HAP-1 (cell line): Measurements from ENCODE around the gene ZC3H10.

Experiments used
- DNase-seq, 2 experiments: peaks; one replicate each; pipeline ENCODE4 v3.0.0-alpha.2; 2016 to 2020; ENCODE audit warnings: low spot score in 2 of 2
- H3K27me3 ChIP-seq: fragments of 250-450 bp; sonication (Bioruptor Pico); 2 replicates; pipeline ENCODE4 v1.5.1; 2020; ENCODE audit warnings: low read depth, mild to moderate bottlenecking, moderate library complexity
- H3K36me3 ChIP-seq: fragments of 250-450 bp; sonication (Bioruptor Pico); replicated peaks from 2 replicates; pipeline ENCODE4 v1.5.1; 2020; ENCODE audit warnings: mild to moderate bottlenecking
- H3K4me1 ChIP-seq: fragments of 250-450 bp; sonication (Bioruptor Pico); 2 replicates; pipeline ENCODE4 v1.5.1; 2020; ENCODE audit warnings: mild to moderate bottlenecking
- H3K4me3 ChIP-seq: fragments of 250-450 bp; sonication (Bioruptor Pico); 2 replicates; pipeline ENCODE4 v1.5.1; 2020; ENCODE audit warnings: mild to moderate bottlenecking, moderate library complexity
- H3K9me3 ChIP-seq: fragments of 250-450 bp; sonication (Bioruptor Pico); 2 replicates; pipeline ENCODE4 v1.5.1; 2020; ENCODE audit warnings: mild to moderate bottlenecking, moderate library complexity
- in situ Hi-C: fragments of 300-500 bp; cut with MboI; formaldehyde crosslinking; loops from 3 replicates; pipeline ENCODE4 v1.14.3; 2020; ENCODE audit warnings: low sequenced_read_pairs, inconsistent platforms, mixed read lengths

Gene ZC3H10

DNA sequence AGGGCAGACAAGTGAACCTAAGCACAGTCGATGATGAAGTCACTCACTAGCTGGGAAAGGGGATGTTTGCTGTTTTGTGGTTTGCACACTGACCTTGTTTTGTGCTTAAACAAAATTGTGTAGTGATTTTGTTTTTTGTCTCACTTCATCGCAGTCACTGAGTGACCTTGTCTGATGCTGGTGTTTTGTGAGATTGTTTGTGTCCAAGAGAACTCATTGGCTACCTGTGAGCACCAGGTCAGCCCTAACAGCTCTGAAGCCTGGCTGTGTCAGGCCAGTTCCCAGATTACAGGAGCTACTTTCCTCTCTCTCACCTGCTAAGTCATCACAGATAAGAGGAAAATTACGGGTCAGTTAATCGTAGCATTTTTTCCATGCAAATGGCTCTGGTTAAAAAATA is 6.1 kb downstream of the ZC3H10 start:
- in situ Hi-C loops: loop anchor here (25.0 kb wide), 1 partner anchor 1837 kb away; the partner anchor contains the start of genes CBX5 and HNRNPA1
- Histone ChIP-seq H3K4me1 (peaks cover 18% of the 10 kb centered on the region), H3K27me3 (no peaks in the 10 kb centered on the region), H3K4me3 (no peak overlapping the region), H3K9me3 (no peaks in the 10 kb centered on the region), H3K36me3 (peaks cover 12% of the 10 kb centered on the region)
- no peak for DNase-seq

DNA sequence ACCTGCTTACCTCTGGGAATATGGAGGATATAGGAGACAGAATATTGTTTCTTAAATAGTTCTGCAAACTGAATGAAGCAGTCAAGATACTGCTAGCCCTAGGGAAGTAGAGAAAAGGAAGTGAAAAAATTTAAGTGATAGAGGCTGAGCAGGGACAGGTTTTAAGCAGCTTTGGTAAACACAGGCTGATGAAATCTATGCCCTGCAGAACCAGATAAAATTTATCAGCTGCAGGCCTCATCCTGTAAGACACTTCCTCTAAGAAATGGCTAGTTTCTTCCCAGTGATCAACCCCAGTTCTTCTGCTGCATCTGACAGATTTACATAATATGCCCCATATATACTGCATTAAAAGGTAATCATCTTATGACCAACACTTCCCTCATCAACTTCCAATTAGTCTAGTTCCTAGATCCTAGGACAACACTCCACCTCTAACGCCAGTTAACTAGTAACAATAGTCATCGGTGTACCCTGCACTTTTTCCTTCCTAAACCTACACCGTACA is 8.7 kb downstream of the ZC3H10 start:
- no peaks in the 10 kb centered on the region for H3K27me3 ChIP-seq
- H3K4me1 ChIP-seq: peaks cover 18% of the 10 kb centered on the region
- peaks cover 18% of the 10 kb centered on the region for H3K36me3 ChIP-seq
- no peak overlapping the region for H3K4me3 ChIP-seq
- no peaks in the 10 kb centered on the region for H3K9me3 ChIP-seq
- no peak for DNase-seq
- in situ Hi-C loops: no loop called here

DNA sequence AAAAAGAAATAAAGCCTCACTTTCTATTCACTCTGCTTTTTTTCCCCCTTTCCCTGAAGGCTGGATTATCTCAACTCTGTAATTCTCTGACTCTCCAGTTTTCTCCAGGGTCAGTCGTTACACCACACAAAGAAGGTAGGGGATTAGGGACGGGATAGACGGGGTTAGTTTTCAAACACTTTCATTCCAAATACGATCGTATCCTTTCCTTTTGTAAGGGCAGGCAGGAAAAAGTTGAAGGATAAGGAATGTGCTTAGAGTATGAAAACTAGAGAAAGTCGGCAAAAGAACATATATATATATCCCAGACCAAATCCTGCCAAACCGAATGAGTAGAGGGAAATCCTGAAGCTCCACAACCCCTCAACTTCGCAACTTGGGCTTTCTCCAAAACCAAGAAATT is 9.4 kb downstream of the ZC3H10 start:
- Histone ChIP-seq H3K36me3 (peaks cover 25% of the 10 kb centered on the region), H3K4me3 (peak overlapping the region; percentile 22), H3K9me3 (no peaks in the 10 kb centered on the region), H3K27me3 (no peaks in the 10 kb centered on the region), H3K4me1 (peaks cover 18% of the 10 kb centered on the region)
- peak in 1 of 2 experiments; percentile 49 for DNase-seq
- in situ Hi-C loops: no loop called here

DNA sequence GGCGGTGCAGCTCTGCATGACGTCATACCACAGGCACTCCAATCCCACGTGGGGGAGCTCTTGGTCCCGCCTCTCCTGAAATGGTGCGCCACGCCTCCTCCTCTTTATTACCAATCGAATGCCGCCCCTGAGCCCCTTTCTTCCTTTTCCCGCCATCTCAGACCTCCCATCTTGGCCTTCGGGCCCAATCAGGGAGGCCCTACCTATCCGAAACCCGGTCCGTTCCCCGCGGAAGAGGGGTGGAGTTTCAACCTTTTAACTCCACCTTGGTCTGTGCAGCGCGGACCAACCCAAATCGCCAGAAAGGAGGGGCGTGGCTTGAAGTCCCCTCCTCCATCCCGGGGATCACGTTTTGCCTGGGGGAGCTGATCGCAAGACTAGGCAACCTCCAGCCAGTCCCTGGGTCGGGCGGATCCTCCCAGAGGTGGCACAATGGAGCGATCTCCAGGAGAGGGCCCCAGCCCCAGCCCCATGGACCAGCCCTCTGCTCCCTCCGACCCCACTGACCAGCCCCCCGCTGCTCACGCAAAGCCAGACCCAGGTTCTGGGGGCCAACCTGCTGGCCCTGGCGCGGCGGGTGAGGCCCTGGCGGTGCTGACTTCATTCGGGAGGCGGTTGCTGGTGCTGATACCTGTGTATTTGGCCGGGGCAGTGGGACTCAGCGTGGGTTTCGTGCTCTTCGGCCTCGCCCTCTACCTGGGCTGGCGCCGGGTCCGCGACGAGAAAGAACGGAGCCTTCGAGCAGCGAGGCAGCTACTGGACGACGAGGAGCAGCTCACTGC is 10.0 kb downstream of the ZC3H10 start, which contains the start of gene ESYT1:
Gene ESYT1, plus strand, starts transcription at position 380 of the 782 bp plus-strand sequence. Its CDS starts 53 bp downstream, at position 433.
- Histone ChIP-seq H3K4me3 (peak within 1 kb of the TSS; percentile 62), H3K36me3 (peaks cover 31% of the 10 kb centered on the region), H3K9me3 (no peaks in the 10 kb centered on the region), H3K27me3 (no peaks in the 10 kb centered on the region), H3K4me1 (peaks cover 18% of the 10 kb centered on the region)
- DNase-seq: peak; percentile 99 to 100
- in situ Hi-C loops: no loop called here

DNA sequence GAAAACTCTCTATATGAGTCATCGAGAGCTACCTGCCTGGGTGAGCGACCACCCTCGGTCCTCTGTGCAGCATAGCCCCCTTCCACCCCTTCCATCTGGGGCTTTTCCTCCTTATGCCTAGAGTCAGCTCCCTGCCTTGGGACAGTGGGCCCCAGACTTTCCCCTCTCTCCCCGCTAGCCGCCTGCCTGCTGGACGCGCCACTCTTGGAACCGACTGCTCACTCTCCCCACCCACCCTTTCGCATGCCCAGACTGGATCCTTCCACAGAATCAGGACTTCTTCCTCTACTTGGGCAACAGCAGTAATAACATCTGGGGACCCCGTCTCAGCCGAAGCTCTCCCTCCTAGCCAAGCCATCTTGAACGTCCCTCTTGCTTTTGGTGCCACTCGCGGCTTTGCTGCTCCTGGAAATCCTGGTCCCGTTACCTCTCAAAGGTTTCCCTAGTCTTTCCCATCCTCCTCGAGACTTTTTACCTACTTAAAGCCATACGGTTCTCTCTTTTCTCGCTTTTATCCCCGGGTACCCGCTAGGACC is 10.7 kb downstream of the ZC3H10 start:
- peak in 1 of 2 experiments; percentile 51 for DNase-seq
- in situ Hi-C loops: no loop called here
- Histone ChIP-seq H3K9me3 (no peaks in the 10 kb centered on the region), H3K4me3 (peak overlapping the region; percentile 62), H3K27me3 (no peaks in the 10 kb centered on the region), H3K36me3 (peaks cover 37% of the 10 kb centered on the region), H3K4me1 (peaks cover 18% of the 10 kb centered on the region)

DNA sequence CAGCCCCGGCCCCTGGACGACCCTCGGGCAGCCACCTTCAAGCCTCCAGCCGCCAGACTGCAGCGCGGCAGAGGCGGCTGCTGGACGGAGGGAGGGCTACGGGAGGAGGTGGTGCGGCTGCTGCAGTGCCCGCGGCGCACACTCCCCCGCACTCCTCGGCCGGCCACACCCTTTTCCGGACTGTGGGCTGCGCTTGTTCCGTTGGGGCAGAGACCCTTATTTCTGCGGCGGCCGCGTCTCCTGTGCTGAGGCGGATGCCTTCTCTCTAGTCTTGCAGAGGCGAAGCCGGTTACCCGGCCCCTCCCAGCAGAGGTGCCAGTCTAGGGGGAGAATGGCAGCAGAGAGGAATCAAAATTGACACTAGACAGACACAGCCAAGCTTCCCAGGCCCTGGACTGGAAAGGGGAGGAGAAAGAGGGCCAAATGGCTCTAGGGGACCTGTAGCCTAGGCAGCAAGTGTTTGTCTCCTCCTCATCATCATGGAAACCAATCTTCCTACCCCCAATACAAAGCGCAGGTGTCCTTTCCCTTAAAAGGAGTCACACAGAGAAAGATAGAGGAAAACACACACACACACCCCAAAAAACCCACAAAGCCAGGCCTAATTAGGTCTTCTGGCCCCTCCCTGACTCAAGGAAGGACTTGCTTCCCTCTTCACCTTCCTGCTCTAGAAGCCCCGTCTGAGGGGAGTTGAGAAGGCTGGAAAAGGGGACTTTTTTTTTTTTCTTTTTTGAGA is 11.3 kb downstream of the ZC3H10 start:
- Histone ChIP-seq H3K36me3 (peaks cover 44% of the 10 kb centered on the region), H3K4me1 (peaks cover 18% of the 10 kb centered on the region), H3K9me3 (no peaks in the 10 kb centered on the region), H3K4me3 (peak overlapping the region; percentile 62), H3K27me3 (no peaks in the 10 kb centered on the region)
- peak; percentile 78 to 85 for DNase-seq
- in situ Hi-C loops: no loop called here

DNA sequence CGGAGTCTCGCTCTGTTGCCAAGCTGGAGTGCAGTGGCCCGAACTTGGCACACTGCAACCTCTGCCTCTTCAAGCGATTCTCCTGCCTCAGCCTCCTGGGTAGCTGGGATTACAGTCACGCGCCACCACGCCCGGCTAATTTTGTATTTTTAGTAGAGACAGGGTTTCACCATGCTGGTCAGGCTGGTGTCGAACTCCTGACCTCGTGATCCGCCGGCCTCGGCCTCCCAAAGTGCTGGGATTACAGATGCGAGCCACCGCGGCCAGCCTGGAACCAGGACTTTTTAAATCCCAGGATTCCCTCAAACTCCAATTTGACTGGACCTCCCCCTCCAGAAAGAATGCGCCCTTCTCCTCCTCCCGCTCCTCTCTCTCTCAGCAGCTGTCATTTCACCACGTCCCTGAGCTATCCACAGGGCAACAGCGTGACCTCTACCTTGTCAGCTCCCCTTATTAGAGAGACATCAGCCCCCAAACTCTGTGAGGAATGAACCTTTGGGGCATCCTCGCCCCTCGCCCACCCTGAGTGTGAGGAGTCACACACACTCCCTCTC is 12.0 kb downstream of the ZC3H10 start:
- H3K4me1 ChIP-seq: peaks cover 18% of the 10 kb centered on the region
- H3K4me3 ChIP-seq: no peak overlapping the region
- no peaks in the 10 kb centered on the region for H3K9me3 ChIP-seq
- peaks cover 50% of the 10 kb centered on the region for H3K36me3 ChIP-seq
- no peaks in the 10 kb centered on the region for H3K27me3 ChIP-seq
- no peak for DNase-seq
- in situ Hi-C loops: no loop called here

DNA sequence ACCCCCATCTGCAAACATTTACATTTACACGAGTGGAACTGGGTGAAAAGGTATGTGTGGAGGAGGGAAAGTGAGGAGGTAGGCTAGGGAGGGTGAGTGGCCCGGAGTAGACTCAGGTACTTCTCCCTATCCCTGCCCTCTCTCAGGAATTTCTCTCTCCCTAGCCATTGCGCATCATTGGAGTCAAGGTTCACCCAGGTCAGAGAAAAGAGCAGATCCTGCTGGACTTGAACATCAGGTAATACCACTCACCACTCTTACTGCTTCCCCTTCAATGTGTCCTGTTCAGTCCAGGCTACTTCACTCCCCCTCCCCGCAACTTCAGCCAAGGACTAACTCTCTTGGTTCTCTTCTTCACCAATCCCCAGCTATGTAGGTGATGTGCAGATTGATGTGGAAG is 12.8 kb downstream of the ZC3H10 start:
- in situ Hi-C loops: no loop called here
- H3K4me1 ChIP-seq: peaks cover 18% of the 10 kb centered on the region
- H3K36me3 ChIP-seq: peaks cover 56% of the 10 kb centered on the region

DNA sequence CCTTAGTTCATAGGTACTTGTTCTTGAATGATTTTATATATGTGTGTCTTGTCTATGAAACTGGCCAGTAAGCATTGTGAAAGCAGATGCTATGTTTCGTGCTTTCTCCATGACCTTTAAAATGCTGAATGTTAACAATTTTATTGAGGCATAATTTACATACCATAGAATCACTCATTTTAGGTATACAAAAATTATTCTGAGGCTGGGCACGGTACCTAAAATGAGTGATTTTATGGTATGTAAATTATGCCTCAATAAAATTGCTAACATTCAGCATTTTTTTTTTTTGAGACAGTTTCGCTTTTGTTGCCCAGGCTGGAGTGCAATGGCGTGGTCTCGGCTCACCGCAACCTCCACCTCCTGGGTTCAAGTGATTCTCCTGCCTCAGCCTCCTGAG is 16.8 kb downstream of the ZC3H10 start:
- H3K27me3 ChIP-seq: no peaks in the 10 kb centered on the region
- H3K4me3 ChIP-seq: no peak overlapping the region
- no peak for DNase-seq
- H3K9me3 ChIP-seq: no peaks in the 10 kb centered on the region
- in situ Hi-C loops: no loop called here
- H3K4me1 ChIP-seq: peaks cover 2% of the 10 kb centered on the region; the same call in 1 of the 2 replicates
- peaks cover 86% of the 10 kb centered on the region for H3K36me3 ChIP-seq

More for the DNA sequence above, 12.8 kb downstream of the ZC3H10 start:
- Histone ChIP-seq H3K4me3 (no peak overlapping the region), H3K9me3 (no peaks in the 10 kb centered on the region), H3K27me3 (no peaks in the 10 kb centered on the region)
- no peak for DNase-seq

DNA sequence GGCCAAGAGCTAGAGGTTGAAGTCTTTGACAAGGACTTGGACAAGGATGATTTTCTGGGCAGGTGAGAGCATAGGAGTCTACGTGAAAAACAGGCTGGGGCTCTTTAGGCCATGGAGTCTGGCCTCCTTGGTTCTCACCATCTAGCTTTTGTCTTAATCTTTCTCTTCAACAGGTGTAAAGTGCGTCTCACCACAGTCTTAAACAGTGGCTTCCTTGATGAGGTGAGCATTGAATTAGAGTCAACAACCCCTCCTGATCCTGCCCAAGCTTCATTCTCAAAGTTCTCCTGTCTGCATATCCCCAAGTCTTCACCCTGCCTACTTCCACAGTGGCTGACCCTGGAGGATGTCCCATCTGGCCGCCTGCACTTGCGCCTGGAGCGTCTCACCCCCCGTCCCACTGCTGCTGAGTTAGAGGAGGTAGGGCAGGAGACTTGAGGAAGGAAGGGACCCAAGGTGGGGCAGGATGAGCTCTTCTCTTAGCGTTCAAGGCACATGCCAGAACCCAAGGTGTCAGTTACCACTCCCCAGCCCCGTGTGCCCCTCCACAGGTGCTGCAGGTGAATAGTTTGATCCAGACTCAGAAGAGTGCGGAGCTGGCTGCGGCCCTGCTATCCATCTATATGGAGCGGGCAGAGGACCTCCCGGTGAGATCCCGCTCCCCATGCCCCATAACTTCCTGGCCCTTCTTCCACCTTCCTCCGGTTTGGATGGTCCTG is 19.9 kb downstream of the ZC3H10 start:
- no peaks in the 10 kb centered on the region for H3K9me3 ChIP-seq
- no peaks in the 10 kb centered on the region for H3K4me1 ChIP-seq
- no peaks in the 10 kb centered on the region for H3K27me3 ChIP-seq
- no peak overlapping the region for H3K4me3 ChIP-seq
- DNase-seq: no peak
- in situ Hi-C loops: no loop called here
- H3K36me3 ChIP-seq: peaks cover 85% of the 10 kb centered on the region

DNA sequence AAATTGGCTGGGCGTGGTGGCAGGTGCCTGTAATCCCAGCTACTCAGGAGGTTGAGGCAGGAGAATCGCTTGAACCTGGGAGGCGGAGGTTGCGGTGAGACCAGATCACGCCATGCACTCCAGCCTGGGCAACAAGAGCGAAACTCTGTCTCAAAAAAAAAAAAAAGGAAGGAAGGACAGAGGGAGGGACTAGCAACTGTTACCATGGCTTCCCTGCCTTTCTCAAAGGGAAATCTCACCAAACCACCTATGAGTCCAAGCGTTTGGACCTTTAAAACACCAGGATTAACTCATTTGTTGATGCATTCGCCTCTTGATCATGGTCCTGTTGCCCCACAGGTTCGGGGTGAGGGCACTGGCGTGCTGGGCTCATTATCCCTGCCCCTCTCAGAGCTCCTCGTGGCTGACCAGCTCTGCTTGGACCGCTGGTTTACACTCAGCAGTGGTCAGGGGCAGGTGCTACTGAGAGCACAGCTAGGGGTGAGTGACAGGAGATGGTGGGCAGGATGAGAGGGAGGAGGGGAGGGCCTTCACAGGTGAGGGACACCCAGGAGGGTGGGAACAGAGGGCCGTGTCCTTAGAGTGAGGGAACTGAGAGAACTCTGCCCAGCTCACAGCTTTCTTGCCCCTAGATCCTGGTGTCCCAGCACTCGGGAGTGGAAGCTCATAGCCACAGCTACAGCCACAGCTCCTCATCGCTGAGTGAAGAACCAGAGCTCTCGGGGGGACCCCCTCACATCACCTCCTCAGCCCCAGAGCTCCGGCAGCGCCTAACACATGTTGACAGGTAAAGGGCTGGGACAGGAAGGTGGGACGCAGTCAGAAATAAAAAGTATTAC is 24.1 kb downstream of the ZC3H10 start:
- no peak for DNase-seq
- Histone ChIP-seq H3K4me1 (0 out of 2 replicates have a peak, but pooled peaks cover 2% of the 10 kb centered on the region), H3K9me3 (no peaks in the 10 kb centered on the region), H3K27me3 (no peaks in the 10 kb centered on the region), H3K4me3 (no peak overlapping the region), H3K36me3 (peaks cover 71% of the 10 kb centered on the region)
- in situ Hi-C loops: no loop called here

DNA sequence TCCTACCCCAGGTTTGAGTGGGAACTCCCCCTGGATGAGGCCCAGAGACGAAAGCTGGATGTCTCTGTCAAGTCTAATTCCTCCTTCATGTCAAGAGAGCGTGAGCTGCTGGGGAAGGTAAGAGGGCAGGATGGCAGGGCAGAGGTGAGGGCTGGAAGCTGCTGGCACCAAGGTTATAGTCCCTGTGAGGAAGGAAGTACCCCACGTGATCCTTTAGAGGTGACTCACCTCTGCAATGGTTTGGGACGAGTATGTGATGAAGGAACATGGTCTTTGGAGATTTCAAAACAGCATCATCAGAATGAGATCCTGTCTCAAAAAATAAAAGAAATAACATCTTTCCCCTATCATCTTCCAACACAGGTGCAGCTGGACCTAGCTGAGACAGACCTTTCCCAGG is 25.2 kb downstream of the ZC3H10 start:
- Histone ChIP-seq H3K36me3 (peaks cover 61% of the 10 kb centered on the region), H3K4me3 (no peak overlapping the region), H3K4me1 (0 out of 2 replicates have a peak, but pooled peaks cover 2% of the 10 kb centered on the region), H3K9me3 (no peaks in the 10 kb centered on the region), H3K27me3 (no peaks in the 10 kb centered on the region)
- in situ Hi-C loops: no loop called here
- no peak for DNase-seq
